ENCODE measurements around the gene XPO5. TPM values are rescaled to one million over a fixed set of nuclear protein-coding genes. Genes with fewer than 3 reads are reported as not detected.
A peak's percentile ranks its signal among the peaks of the same experiment; 100 is the strongest.

Gene XPO5
- total RNA-seq, 1 experiment from 2014 or later, result 77.4 TPM

DNA sequence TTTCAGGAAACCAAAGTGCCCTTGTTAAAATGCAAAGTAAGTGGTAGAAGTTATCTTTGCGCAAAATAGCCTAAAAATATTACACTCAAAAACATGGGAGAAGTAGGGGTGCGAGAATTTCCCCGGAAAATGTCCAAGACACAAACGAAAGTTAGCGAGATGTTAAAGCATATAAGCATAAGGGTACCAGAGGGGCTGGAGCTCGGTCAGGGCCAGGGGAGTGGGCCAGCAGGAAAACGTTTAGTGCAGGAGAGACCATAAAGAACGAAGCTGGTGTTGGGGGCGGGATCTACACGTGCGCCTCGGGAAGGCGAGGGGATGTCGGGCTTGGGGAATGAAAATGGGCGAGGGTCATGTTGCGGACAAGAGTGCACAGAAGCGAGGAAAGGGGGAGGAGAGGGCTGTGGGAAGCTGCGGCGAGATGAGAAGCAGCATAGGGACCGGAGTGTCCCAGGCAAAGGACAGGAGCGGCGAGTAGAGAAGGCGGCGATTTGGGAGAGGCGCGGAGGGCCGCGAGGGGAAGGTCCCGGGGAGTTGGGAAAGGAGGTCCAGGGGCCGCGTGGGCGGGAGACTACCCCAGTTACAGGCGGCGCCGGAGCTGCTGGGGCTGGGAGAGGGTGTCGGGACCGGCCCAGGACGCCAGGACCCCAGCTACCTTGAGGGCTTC lies 600 bp downstream of the XPO5 start:
- no peak for DNase-seq (ENCODE audit: low read depth, low spot score)
- intact Hi-C loops (cut with micrococcal nuclease), result no loop called here

DNA sequence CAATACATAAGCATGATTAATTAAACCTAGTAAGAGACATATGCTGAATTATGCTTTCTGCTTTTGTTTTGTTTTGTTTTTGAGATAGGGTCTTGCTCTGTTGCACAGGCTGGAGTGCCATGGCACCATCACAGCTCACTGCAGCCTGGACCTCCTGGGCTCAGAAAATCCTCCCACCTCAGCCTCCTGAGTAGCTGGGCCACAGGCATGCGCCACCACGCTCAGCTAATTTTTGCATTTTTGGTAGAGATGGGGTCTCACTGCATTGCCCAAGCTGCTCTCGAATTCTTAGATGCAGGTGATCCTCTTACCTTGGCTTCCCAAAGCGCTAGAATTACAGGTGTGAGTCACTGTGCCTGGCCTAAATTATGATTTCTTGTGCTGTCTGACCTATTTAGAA lies 3.8 kb downstream of the XPO5 start:
- Histone ChIP-seq H3K79me2 (ENCODE audit: insufficient read depth, low read length) (peaks cover 60% of the 10 kb centered on the region), H3K9me2 (ENCODE audit: insufficient read depth) (no peaks in the 10 kb centered on the region), H3K27me3 (ENCODE audit: insufficient read depth, low read length) (no peaks in the 10 kb centered on the region), H3K4me3 (replicated peaks in 1 of 2; ENCODE audit: low read depth in 1 of 2, low read length in 2 of 2) (no peak overlapping the region), H4K20me1 (ENCODE audit: insufficient read depth) (no peaks in the 10 kb centered on the region), H3K27ac (ENCODE audit: low read depth, low read length) (no peak overlapping the region), H2AFZ (ENCODE audit: low read depth, low read length, poor library complexity, severe bottlenecking) (no peak overlapping the region), H3K4me1 (ENCODE audit: control insufficient read depth in 1 of 2, insufficient read depth in 2 of 2, low read length in 2 of 2) (peaks cover 3 to 9% of the 10 kb centered on the region in 2 experiments; a peak in 3 of 4 replicates), H3K36me3 (ENCODE audit: control insufficient read depth in 1 of 2, insufficient read depth in 2 of 2, low read length in 2 of 2) (peaks cover 42 to 44% of the 10 kb centered on the region in 2 experiments), H3K4me2 (ENCODE audit: low read length) (no peak overlapping the region), H3K9ac (ENCODE audit: low read length) (no peak overlapping the region), H3K9me3 (ENCODE audit: control insufficient read depth in 1 of 2, insufficient read depth in 1 of 2, low read depth in 1 of 2, low read length in 2 of 2) (no peaks in the 10 kb centered on the region)
- ChIA-PET RAD21 (ENCODE audit: low non-redundant PET in 1 of 2, low total read pairs in 2 of 2, uncharacterized antibody in 2 of 2, unreplicated experiment in 2 of 2) (no interaction called here), CTCF (no interaction called here), POLR2A (no interaction called here)
- intact Hi-C loops (cut with micrococcal nuclease), result loop anchor here (5.0 kb wide), 1 partner anchor 45 kb away; no protein-coding TSS in a partner anchor
- BruUV-seq (replicated peaks), result TSS peak; percentile 14
- DNase-seq (ENCODE audit: low read depth, low spot score), result no peak
- no peak for ATAC-seq
- TF ChIP-seq SP1 (IDR thresholded peaks at IDR 0.05; ENCODE audit: low read depth) (no peak), CEBPB (IDR thresholded peaks at IDR 0.05; ENCODE audit: low read depth) (no peak), POLR2AphosphoS5 (IDR thresholded peaks at IDR 0.05; ENCODE audit: low read depth, low read length) (no peak), JUND (IDR thresholded peaks at IDR 0.05) (no peak), RAD21 (IDR thresholded peaks at IDR 0.05; ENCODE audit: low read depth) (no peak), EZH2phosphoT487 (IDR thresholded peaks at IDR 0.05; ENCODE audit: borderline replicate concordance) (no peak), POLR2A (IDR thresholded peaks at IDR 0.05; ENCODE audit: borderline replicate concordance, extremely low read depth, insufficient read depth, insufficient read length) (no peak), YY1 (IDR thresholded peaks at IDR 0.05; ENCODE audit: extremely low read depth, insufficient replicate concordance, low read depth, low read length) (no peak), ZFX (IDR thresholded peaks at IDR 0.05) (no peak), FOSL1 (IDR thresholded peaks at IDR 0.05; ENCODE audit: low read depth) (no peak), TCF7L2 (IDR thresholded peaks at IDR 0.05; ENCODE audit: borderline replicate concordance, extremely low read depth, insufficient read depth, insufficient read length) (no peak)
- TF ChIP-seq, protein P1, sequence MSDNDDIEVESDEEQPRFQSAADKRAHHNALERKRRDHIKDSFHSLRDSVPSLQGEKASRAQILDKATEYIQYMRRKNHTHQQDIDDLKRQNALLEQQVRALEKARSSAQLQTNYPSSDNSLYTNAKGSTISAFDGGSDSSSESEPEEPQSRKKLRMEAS (IDR thresholded peaks at IDR 0.05), result no peak
- TF ChIP-seq, protein P2, sequence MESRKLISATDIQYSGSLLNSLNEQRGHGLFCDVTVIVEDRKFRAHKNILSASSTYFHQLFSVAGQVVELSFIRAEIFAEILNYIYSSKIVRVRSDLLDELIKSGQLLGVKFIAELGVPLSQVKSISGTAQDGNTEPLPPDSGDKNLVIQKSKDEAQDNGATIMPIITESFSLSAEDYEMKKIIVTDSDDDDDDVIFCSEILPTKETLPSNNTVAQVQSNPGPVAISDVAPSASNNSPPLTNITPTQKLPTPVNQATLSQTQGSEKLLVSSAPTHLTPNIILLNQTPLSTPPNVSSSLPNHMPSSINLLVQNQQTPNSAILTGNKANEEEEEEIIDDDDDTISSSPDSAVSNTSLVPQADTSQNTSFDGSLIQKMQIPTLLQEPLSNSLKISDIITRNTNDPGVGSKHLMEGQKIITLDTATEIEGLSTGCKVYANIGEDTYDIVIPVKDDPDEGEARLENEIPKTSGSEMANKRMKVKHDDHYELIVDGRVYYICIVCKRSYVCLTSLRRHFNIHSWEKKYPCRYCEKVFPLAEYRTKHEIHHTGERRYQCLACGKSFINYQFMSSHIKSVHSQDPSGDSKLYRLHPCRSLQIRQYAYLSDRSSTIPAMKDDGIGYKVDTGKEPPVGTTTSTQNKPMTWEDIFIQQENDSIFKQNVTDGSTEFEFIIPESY (IDR thresholded peaks at IDR 0.05; ENCODE audit: extremely low read depth, insufficient replicate concordance, low read length), result no peak
- TF ChIP-seq, protein P3, sequence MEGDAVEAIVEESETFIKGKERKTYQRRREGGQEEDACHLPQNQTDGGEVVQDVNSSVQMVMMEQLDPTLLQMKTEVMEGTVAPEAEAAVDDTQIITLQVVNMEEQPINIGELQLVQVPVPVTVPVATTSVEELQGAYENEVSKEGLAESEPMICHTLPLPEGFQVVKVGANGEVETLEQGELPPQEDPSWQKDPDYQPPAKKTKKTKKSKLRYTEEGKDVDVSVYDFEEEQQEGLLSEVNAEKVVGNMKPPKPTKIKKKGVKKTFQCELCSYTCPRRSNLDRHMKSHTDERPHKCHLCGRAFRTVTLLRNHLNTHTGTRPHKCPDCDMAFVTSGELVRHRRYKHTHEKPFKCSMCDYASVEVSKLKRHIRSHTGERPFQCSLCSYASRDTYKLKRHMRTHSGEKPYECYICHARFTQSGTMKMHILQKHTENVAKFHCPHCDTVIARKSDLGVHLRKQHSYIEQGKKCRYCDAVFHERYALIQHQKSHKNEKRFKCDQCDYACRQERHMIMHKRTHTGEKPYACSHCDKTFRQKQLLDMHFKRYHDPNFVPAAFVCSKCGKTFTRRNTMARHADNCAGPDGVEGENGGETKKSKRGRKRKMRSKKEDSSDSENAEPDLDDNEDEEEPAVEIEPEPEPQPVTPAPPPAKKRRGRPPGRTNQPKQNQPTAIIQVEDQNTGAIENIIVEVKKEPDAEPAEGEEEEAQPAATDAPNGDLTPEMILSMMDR (IDR thresholded peaks at IDR 0.05 in 2 of 3, conservative IDR thresholded peaks at IDR 0.05 in 1 of 3; ENCODE audit: borderline replicate concordance in 1 of 3, insufficient read depth in 1 of 3, low read depth in 2 of 3, low read length in 2 of 3), result no peak

More for the DNA sequence above, 600 bp downstream of the XPO5 start:
- H3K4me3 ChIP-seq (replicated peaks in 1 of 2; ENCODE audit: low read depth in 1 of 2, low read length in 2 of 2), result peak overlapping the region; percentile 69 to 84
- ChIA-PET RAD21 (ENCODE audit: low non-redundant PET in 1 of 2, low total read pairs in 2 of 2, uncharacterized antibody in 2 of 2, unreplicated experiment in 2 of 2) (no interaction called here), CTCF (no interaction called here), POLR2A (interaction anchor here (1.0 to 1.4 kb wide), 4 partner anchors 50 to 195 kb away, joined by 3 to 6 read pairs (median 3); partner anchors contain the start of genes GTPBP2 and VEGFA)
- peaks cover 82% of the 10 kb centered on the region for H3K79me2 ChIP-seq (ENCODE audit: insufficient read depth, low read length)
- TF ChIP-seq TCF7L2 (IDR thresholded peaks at IDR 0.05; ENCODE audit: borderline replicate concordance, extremely low read depth, insufficient read depth, insufficient read length), result peak; percentile 37
- TF ChIP-seq, protein P1 (IDR thresholded peaks at IDR 0.05), result 0 out of 2 replicates have a peak, but pooled peaks have one; percentile 36
- TF ChIP-seq CBX3 (IDR thresholded peaks at IDR 0.05; ENCODE audit: low read depth), result no peak
- no TSS peak for BruUV-seq (replicated peaks)
- H3K4me2 ChIP-seq (ENCODE audit: low read length), result peak overlapping the region; percentile 98
- H3K9me3 ChIP-seq (ENCODE audit: control insufficient read depth in 1 of 2, insufficient read depth in 1 of 2, low read depth in 1 of 2, low read length in 2 of 2), result no peaks in the 10 kb centered on the region
- H2AFZ ChIP-seq (ENCODE audit: low read depth, low read length, poor library complexity, severe bottlenecking), result no peak overlapping the region
- peak overlapping the region; percentile 88 for H3K27ac ChIP-seq (ENCODE audit: low read depth, low read length)
- H4K20me1 ChIP-seq (ENCODE audit: insufficient read depth), result no peaks in the 10 kb centered on the region
- peaks cover 8 to 15% of the 10 kb centered on the region in 2 experiments; a peak in 3 of 4 replicates for H3K4me1 ChIP-seq (ENCODE audit: control insufficient read depth in 1 of 2, insufficient read depth in 2 of 2, low read length in 2 of 2)
- H3K27me3 ChIP-seq (ENCODE audit: insufficient read depth, low read length), result no peaks in the 10 kb centered on the region
- ATAC-seq, result peak; percentile 55
- H3K9me2 ChIP-seq (ENCODE audit: insufficient read depth), result no peaks in the 10 kb centered on the region
- H3K36me3 ChIP-seq (ENCODE audit: control insufficient read depth in 1 of 2, insufficient read depth in 2 of 2, low read length in 2 of 2), result peaks cover 26 to 27% of the 10 kb centered on the region in 2 experiments
- H3K9ac ChIP-seq (ENCODE audit: low read length), result peak overlapping the region; percentile 91

All from HCT116 (cell line).